A549 (cell line): ENCODE measurements around the gene SUPT7L. TPM values are rescaled to one million over a fixed set of nuclear protein-coding genes. Genes with fewer than 3 reads are reported as not detected.

Experiments
- ATAC-seq, 2 experiments: fragments of 200-7000 bp in 1 of 2; fragments of >200 bp in 1 of 2; cut with Nextera tagmentation in 1 of 2; cut with Tn5 transposase in 1 of 2; 3 replicates each; pipeline versions ENCODE4 v1.8.0 to v1.9.1; 2018 to 2020; ENCODE audit warnings: mild to moderate bottlenecking in 1 of 2, moderate library complexity in 1 of 2
- CTCF ChIA-PET: fragments of 300-600 bp; sonication (Branson Sonifier 250); formaldehyde crosslinking; extraction: SDS; loops from one replicate; lab custom pipeline; 2021; ENCODE audit warnings: antibody characterized with exemption, inconsistent platforms; lab: Yijun Ruan, JAX
- POLR2A ChIA-PET: fragments of 350-600 bp; formaldehyde crosslinking; extraction: SDS; loops from one replicate; lab custom pipeline; 2021; ENCODE audit warnings: antibody characterized with exemption, inconsistent platforms; lab: Yijun Ruan, JAX
- DNase-seq, 2 experiments: peaks; one replicate each; pipeline versions ENCODE4 v3.0.0 to v3.0.0-alpha.2; 2011 to 2016; ENCODE audit warnings: low read depth in 1 of 2, low spot score in 1 of 2
- FAIRE-seq: peaks from 2 replicates; lab custom pipeline; 2011; peaks lifted over from hg19 to GRCh38; lab: Jason Lieb, UNC
- H3K27ac ChIP-seq, 2 experiments: fragments of >200 bp; sonication (Bioruptor Twin); formaldehyde crosslinking; 3 replicates each; pipeline ENCODE4 v1.5.1; 2016 to 2017
- H3K4me1 ChIP-seq: fragments of >200 bp; sonication (Bioruptor Twin); formaldehyde crosslinking; 3 replicates; pipeline ENCODE4 v1.6.1; 2016
- H3K4me2 ChIP-seq: fragments of >200 bp; sonication (Bioruptor Twin); formaldehyde crosslinking; 3 replicates; pipeline ENCODE4 v1.6.1; 2016
- H3K4me3 ChIP-seq: fragments of >200 bp; sonication (Bioruptor Twin); formaldehyde crosslinking; 3 replicates; pipeline ENCODE4 v1.5.1; 2016
- H3K9me3 ChIP-seq: fragments of >200 bp; sonication (Bioruptor Twin); formaldehyde crosslinking; 3 replicates; pipeline ENCODE4 v1.6.1; 2016
- BHLHE40 ChIP-seq: IDR thresholded peaks from 2 replicates; pipeline ENCODE4 v1.6.1; 2012; ENCODE audit warnings: low read depth, low read length, inconsistent platforms
- CTCF ChIP-seq: fragments of >200 bp; sonication (Bioruptor Twin); formaldehyde crosslinking; IDR thresholded peaks from 3 replicates; pipeline ENCODE4 v1.5.1; 2016
- EHMT2 ChIP-seq: fragments of 200-600 bp; sonication (generic); IDR thresholded peaks from 2 replicates; pipeline ENCODE4 v1.6.1; 2016; ENCODE audit warnings: antibody characterized with exemption, low read depth, mild to moderate bottlenecking, moderate library complexity
- EP300 ChIP-seq, 2 experiments: fragments of >200 bp; sonication (Bioruptor Twin); formaldehyde crosslinking; IDR thresholded peaks; 2 replicates in 1 of 2; 3 replicates in 1 of 2; pipeline ENCODE4 v1.6.1; 2016 to 2017
- HDAC2 ChIP-seq: fragments of 200-600 bp; sonication (generic); IDR thresholded peaks from 2 replicates; pipeline ENCODE4 v1.6.1; 2016
- JUN ChIP-seq, 2 experiments: fragments of >200 bp; sonication (Bioruptor Twin); formaldehyde crosslinking; IDR thresholded peaks; 2 replicates in 1 of 2; 3 replicates in 1 of 2; pipeline ENCODE4 v1.6.1; 2016 to 2017
- KDM1A ChIP-seq: fragments of 200-600 bp; sonication (generic); IDR thresholded peaks from 2 replicates; pipeline ENCODE4 v1.6.1; 2016; ENCODE audit warnings: low read depth, mild to moderate bottlenecking
- PBX3 ChIP-seq: IDR thresholded peaks from 2 replicates; pipeline ENCODE4 v1.6.1; 2012
- PHF8 ChIP-seq: fragments of 200-600 bp; sonication (generic); IDR thresholded peaks from 2 replicates; pipeline ENCODE4 v1.6.1; 2016; ENCODE audit warnings: low read depth, mild to moderate bottlenecking, antibody characterized with exemption, moderate library complexity, borderline replicate concordance
- RCOR1 ChIP-seq: fragments of 150-350 bp; IDR thresholded peaks from 2 replicates; pipeline ENCODE4 v1.6.1; 2014; ENCODE audit warnings: antibody characterized with exemption, low read length, low read depth
- REST ChIP-seq: fragments of 200-600 bp; sonication (generic); IDR thresholded peaks from 2 replicates; pipeline ENCODE4 v1.6.1; 2016; ENCODE audit warnings: antibody characterized with exemption, mild to moderate bottlenecking, moderate library complexity
- RFX5 ChIP-seq: fragments of 450-650 bp; IDR thresholded peaks from 2 replicates; pipeline ENCODE4 v1.7.1; 2014; ENCODE audit warnings: antibody characterized with exemption, mild to moderate bottlenecking, moderate library complexity
- RNF2 ChIP-seq: fragments of 200-600 bp; sonication (generic); IDR thresholded peaks from 2 replicates; pipeline ENCODE4 v1.6.1; 2016; ENCODE audit warnings: low read depth, mild to moderate bottlenecking, antibody characterized with exemption, moderate library complexity, borderline replicate concordance
- SMC3 ChIP-seq: fragments of >200 bp; sonication (Bioruptor Twin); formaldehyde crosslinking; IDR thresholded peaks from 3 replicates; pipeline ENCODE4 v1.6.1; 2018; ENCODE audit warnings: inconsistent platforms
- TFCP2L1 ChIP-seq: fragments of 250-450 bp; sonication (Bioruptor Pico); IDR thresholded peaks from 2 replicates; pipeline ENCODE4 v1.5.0; 2021; ENCODE audit warnings: mild to moderate bottlenecking
- TP53 ChIP-seq: fragments of 250-450 bp; sonication (Bioruptor Pico); IDR thresholded peaks from 2 replicates; pipeline ENCODE4 v1.5.0; 2021; ENCODE audit warnings: mild to moderate bottlenecking, moderate library complexity
- ZNF302 ChIP-seq: fragments of 250-450 bp; sonication (Bioruptor Pico); IDR thresholded peaks from 2 replicates; pipeline ENCODE4 v1.9.0; 2021; ENCODE audit warnings: inconsistent platforms, mild to moderate bottlenecking, moderate library complexity
- WGBS: methylation state at CpG from one replicate; pipeline ENCODE4 v1.1.6; 2017; ENCODE audit errors: missing lambda C conversion rate; 5-methylcytosine and 5-hydroxymethylcytosine counted together
- polyA plus RNA-seq, 4 experiments: library from polyadenylated mRNA; depleted of rRNA in 3 of 4; stranded (reverse); fragments of >200 nt; fragmentation: RNase III in 1 of 4; extraction: RNeasy Plus Mini Kit Qiagen cat#74134 plus additional on column Dnase treatment in 1 of 4; gene quantifications; 2 replicates in 3 of 4; 3 replicates in 1 of 4; pipeline ENCODE4 v1.2.3, GENCODE V29; 2011 to 2017

The SUPT7L gene
- polyA plus RNA-seq, 2 of the 4 experiments (the other 2 are of a cell fraction) = 39.5 to 67.0 TPM

GRCh38 chr2:27640722-27641245, 22.6 kb downstream of the SUPT7L start:
- H3K4me2 ChIP-seq = no peak overlapping the region
- H3K4me3 ChIP-seq = no peak overlapping the region
- FAIRE-seq (no peak), DNase-seq (no peak), ATAC-seq (no peak)
- ChIA-PET POLR2A (interaction anchor here (0.6 to 1.1 kb wide), 4 partner anchors 12 to 37 kb away, joined by 3 to 5 read pairs (median 4); partner anchors contain the start of genes CCDC121 and GPN1), CTCF (interaction anchor here (0.8 kb wide), 1 partner anchor 42 kb away, joined by 5 read pairs; no protein-coding TSS in a partner anchor)
- H3K4me1 ChIP-seq = no peaks in the 10 kb centered on the region
- TF ChIP-seq BHLHE40 (no peak), RFX5 (no peak), EHMT2 (no peak), HDAC2 (no peak), TP53 (no peak), EP300 (IDR thresholded peaks at IDR 0.05) (no peak), RCOR1 (no peak), KDM1A (no peak), PBX3 (no peak), JUN (IDR thresholded peaks at IDR 0.05) (no peak), CTCF (no peak), TFCP2L1 (CRISPR knock-in tag) (no peak), RNF2 (no peak), PHF8 (no peak)
- WGBS = 87% methylated on average over 2 of the region's 2 CpGs
- H3K27ac ChIP-seq = no peak overlapping the region
- H3K9me3 ChIP-seq = no peaks in the 10 kb centered on the region

GRCh38 chr2:27638709-27639108, 24.7 kb downstream of the SUPT7L start:
- POLR2A ChIA-PET = no interaction called here
- Histone ChIP-seq H3K4me3 (no peak overlapping the region), H3K4me2 (no peak overlapping the region), H3K27ac (no peak overlapping the region), H3K4me1 (no peaks in the 10 kb centered on the region), H3K9me3 (no peaks in the 10 kb centered on the region)
- no peak for FAIRE-seq
- CTCF ChIA-PET = interaction anchor here (1.5 kb wide), 1 partner anchor 45 kb away, joined by 5 read pairs; no protein-coding TSS in a partner anchor
- no peak for TF ChIP-seq REST
- no peak for TF ChIP-seq SMC3
- no peak for TF ChIP-seq TP53
- no peak for TF ChIP-seq RFX5
- no peak for TF ChIP-seq EP300 (IDR thresholded peaks at IDR 0.05)
- TF ChIP-seq JUN (IDR thresholded peaks at IDR 0.05) = no peak
- no peak for TF ChIP-seq ZNF302 (CRISPR knock-in tag)
- DNase-seq = no peak
- ATAC-seq = no peak
- 88% methylated on average over 3 of the region's 3 CpGs for WGBS
